IPS-20b (cell line): Measurements from ENCODE around the gene NDST1.
A peak's percentile ranks its signal among the peaks of the same experiment; 100 is the strongest.

ENCODE experiments used
- H3K27ac ChIP-seq: one replicate; pipeline ENCODE4 v1.5.1; 2013; ENCODE audit warnings: low read length
- H3K27me3 ChIP-seq: 2 replicates; pipeline ENCODE4 v1.6.1; 2013; ENCODE audit warnings: mild to moderate bottlenecking, low read length, inconsistent platforms; ENCODE audit not compliant: insufficient read depth
- H3K36me3 ChIP-seq: 2 replicates; pipeline ENCODE4 v1.6.1; 2013; ENCODE audit warnings: low read depth, mild to moderate bottlenecking, inconsistent platforms, low read length, moderate library complexity; ENCODE audit not compliant: insufficient read depth
- H3K4me1 ChIP-seq: 2 replicates; pipeline ENCODE4 v1.6.1; 2013; ENCODE audit warnings: mild to moderate bottlenecking, control low read depth, inconsistent platforms, low read length, moderate library complexity; ENCODE audit not compliant: insufficient read depth
- H3K4me3 ChIP-seq: 2 replicates; pipeline ENCODE4 v1.5.1; 2013; ENCODE audit warnings: mild to moderate bottlenecking, low read length, inconsistent platforms
- H3K9ac ChIP-seq: 2 replicates; pipeline ENCODE4 v1.6.1; 2013; ENCODE audit warnings: low read depth, mild to moderate bottlenecking, inconsistent platforms, low read length, moderate library complexity
- H3K9me3 ChIP-seq: 2 replicates; pipeline ENCODE4 v1.6.1; 2013; ENCODE audit warnings: mild to moderate bottlenecking, low read depth, low read length, inconsistent platforms; ENCODE audit not compliant: insufficient read depth

Gene NDST1

DNA sequence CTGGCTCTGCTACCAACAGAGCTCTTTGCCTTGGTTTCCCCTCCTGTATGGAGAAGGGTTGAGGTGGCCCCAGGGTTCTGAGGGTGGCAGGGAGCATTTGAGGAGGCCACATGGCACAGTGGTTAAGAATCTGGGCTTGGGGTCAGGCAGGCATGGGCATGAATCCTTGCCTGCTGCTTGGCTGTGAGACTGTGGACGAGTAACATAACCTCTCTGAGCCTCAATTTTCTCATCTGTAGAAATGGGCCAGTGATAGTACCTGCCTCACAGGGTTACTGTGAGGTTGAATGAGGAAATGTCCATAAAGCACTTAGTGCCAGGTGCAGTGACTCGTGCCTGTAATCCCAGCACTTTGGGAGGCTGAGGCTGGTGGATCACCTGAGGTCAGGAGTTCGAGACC is 5.1 kb upstream of the NDST1 start:
- Histone ChIP-seq H3K9ac (no peak overlapping the region), H3K4me1 (peaks cover 25% of the 10 kb centered on the region), H3K4me3 (no peak overlapping the region), H3K9me3 (no peaks in the 10 kb centered on the region), H3K27ac (no peak overlapping the region), H3K27me3 (no peaks in the 10 kb centered on the region), H3K36me3 (no peaks in the 10 kb centered on the region)

DNA sequence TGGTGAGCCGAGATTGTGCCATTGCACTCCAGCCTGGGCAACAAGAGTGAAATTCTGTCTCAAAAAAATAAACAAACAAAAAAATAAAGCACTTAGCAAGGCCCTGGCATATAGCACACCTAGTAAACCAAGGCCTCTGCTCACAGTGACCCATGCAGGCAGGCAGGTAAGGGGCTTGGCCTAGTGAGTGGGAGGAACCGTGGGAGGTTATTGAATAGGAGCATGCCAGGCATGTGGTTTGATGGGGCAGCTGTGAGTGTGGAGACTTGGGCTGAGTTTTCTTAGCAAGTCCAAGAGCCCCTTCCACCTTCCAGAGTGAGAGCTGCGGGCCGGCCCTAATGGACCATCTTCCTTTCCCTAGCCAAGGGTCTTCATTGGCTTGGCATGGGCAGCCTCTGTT is 4.5 kb upstream of the NDST1 start:
- Histone ChIP-seq H3K4me1 (peaks cover 20% of the 10 kb centered on the region), H3K27me3 (no peaks in the 10 kb centered on the region), H3K27ac (no peak overlapping the region), H3K9ac (no peak overlapping the region), H3K4me3 (no peak overlapping the region), H3K9me3 (no peaks in the 10 kb centered on the region), H3K36me3 (no peaks in the 10 kb centered on the region)

DNA sequence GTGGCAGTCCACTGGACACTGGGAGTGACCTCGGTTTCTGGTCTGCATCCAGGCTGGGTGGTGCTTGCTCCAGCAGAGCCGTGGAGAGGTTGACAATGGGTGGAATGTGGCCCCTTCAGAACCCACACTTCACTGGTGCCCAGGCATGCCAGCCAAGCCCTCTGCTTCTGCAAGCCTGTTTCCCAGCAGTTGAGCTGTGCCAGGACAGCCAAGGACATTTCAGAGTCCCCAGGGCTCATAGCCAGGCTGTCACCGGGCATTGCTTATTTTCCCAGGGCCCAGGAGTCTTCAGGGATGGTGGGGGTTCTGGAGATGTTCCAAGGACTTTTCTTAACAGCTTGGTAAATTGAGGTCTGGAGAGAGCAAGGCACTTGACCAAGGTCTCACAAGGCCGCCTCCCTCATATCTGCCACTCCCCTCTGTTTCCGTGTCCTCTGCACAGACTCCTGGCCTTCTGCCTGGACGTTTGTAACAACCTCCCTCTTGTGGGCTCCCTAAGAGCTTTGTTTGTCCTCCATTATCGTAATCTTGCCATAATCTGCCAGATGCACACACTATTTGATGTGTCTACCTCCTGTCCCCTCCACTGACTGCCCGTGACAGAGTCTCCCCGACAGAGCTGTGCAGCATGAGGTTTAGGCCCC is 3.8 kb upstream of the NDST1 start:
- Histone ChIP-seq H3K4me3 (no peak overlapping the region), H3K9me3 (no peaks in the 10 kb centered on the region), H3K36me3 (no peaks in the 10 kb centered on the region), H3K27ac (no peak overlapping the region), H3K4me1 (peaks cover 12% of the 10 kb centered on the region; the same call in 1 of the 2 replicates), H3K9ac (no peak overlapping the region), H3K27me3 (no peaks in the 10 kb centered on the region)

DNA sequence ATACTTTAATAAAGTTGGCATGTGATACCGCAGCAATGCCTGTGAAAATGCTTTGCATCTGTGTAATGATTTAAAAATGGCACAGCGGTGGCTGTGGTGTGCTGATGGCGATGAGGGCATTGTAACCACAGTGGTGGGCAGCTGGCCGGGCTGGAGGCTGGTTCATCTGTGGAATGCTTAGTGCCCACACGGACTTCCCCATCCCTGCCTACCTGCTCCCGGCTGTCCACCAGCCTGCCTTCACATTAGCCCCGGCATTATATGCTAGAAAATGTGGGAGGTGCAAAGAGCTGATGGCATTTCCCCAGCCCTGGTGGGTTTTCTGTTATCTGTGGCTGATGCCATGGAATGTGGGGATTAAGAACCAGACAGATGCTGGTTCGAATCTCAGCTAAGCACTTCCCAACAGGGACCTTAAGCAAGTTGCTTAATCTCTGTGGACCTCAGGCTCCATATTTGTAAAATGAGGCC is 2.9 kb upstream of the NDST1 start:
- H3K9me3 ChIP-seq: no peaks in the 10 kb centered on the region
- no peak overlapping the region for H3K9ac ChIP-seq
- no peak overlapping the region for H3K4me3 ChIP-seq
- no peaks in the 10 kb centered on the region for H3K27me3 ChIP-seq
- H3K4me1 ChIP-seq: peaks cover 5% of the 10 kb centered on the region
- no peaks in the 10 kb centered on the region for H3K36me3 ChIP-seq
- no peak overlapping the region for H3K27ac ChIP-seq

DNA sequence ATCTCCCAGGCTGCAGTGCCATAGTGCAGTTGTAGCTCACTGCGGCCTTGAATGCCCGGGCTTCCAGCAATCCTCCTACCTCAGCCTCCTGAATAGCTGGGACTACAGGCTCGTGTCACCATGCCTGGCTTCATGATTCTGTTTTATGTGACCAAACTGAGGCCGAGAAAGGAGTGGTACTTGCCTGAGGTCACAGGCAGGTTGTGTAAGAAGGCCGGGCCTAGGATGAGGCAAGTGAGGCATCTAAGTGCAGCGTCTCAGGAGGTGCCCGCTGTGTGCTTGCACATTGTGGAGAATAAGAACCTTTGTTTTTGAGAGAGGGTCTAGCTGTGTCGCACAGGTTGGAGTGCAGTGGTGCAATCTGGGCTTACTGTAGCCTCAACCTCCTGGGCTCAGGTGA is 2.1 kb upstream of the NDST1 start:
- H3K27ac ChIP-seq: no peak overlapping the region
- H3K4me1 ChIP-seq: peaks cover 12% of the 10 kb centered on the region
- H3K27me3 ChIP-seq: no peaks in the 10 kb centered on the region
- H3K36me3 ChIP-seq: no peaks in the 10 kb centered on the region
- no peaks in the 10 kb centered on the region for H3K9me3 ChIP-seq
- H3K4me3 ChIP-seq: no peak overlapping the region
- no peak overlapping the region for H3K9ac ChIP-seq

DNA sequence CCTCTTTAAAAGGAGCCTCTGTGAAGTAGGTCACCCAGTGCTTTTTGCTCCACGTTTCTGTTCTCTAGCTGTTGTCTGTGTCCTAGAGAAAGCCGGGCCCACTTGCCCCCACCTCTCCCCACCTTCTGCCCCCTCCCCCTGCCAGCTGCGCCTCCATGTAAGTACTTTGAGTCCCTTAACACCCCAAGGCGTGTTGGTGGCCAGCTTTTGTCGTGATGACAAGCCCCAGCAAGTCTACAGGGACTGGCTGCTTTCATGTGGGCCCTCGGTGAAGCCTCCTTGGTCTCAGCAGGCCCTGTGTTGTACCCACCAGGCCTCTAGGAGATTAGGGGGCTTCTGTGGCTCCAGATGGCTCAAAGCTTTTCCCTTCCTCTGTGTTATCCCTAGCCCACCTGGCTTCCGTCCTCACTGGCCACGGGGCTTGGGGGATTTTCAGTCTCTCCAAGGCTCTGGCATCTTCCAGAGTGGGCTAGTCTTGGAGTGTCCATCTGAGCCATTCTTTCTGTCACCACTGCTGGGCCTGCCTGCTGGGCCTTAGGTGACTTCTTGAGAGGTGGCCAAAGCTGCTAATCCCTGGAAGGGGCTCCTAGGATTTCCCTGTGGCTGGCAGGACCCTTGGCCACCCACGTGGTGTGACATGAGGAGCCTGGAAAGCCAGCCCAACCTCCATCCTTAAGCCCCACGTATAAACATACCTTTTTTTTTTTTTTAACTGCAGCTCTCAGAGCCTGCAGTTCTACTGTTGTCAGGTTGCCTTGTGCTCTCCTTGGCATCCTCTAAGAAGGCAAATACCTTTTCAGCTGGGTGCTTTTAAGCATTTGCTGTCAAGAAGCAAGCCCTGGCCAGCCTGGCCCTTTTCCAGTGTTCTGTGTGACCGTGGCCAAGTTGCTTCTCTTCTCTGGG is 1.1 kb upstream of the NDST1 start:
- Histone ChIP-seq H3K9me3 (no peaks in the 10 kb centered on the region), H3K36me3 (no peaks in the 10 kb centered on the region), H3K27me3 (no peaks in the 10 kb centered on the region), H3K4me1 (peaks cover 22% of the 10 kb centered on the region), H3K9ac (peak overlapping the region; percentile 34; the same call in 1 of the 2 replicates), H3K27ac (no peak overlapping the region), H3K4me3 (no peak overlapping the region)

DNA sequence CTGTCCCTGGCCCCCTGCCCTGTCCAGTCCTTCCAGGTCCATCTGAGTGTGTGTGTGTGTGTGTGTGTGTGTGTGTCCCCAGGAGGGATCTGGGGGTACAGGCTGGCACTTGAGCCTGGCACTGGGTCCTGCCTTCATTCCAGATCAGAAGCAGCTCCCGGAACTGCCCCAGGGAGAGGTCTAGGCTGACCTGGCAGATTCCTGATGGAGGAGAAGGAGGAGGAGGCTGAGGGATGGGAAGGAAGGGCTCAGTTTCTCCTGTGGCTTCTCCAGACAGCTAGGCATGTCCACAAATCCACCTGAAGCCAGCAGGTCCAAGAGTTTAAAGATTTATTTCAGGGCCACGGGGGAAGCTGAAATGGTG is 328 bp downstream of the NDST1 start:
- no peak overlapping the region for H3K9ac ChIP-seq
- no peaks in the 10 kb centered on the region for H3K9me3 ChIP-seq
- no peaks in the 10 kb centered on the region for H3K27me3 ChIP-seq
- peaks cover 30% of the 10 kb centered on the region for H3K4me1 ChIP-seq
- H3K36me3 ChIP-seq: no peaks in the 10 kb centered on the region
- H3K27ac ChIP-seq: no peak overlapping the region
- H3K4me3 ChIP-seq: no peak overlapping the region

DNA sequence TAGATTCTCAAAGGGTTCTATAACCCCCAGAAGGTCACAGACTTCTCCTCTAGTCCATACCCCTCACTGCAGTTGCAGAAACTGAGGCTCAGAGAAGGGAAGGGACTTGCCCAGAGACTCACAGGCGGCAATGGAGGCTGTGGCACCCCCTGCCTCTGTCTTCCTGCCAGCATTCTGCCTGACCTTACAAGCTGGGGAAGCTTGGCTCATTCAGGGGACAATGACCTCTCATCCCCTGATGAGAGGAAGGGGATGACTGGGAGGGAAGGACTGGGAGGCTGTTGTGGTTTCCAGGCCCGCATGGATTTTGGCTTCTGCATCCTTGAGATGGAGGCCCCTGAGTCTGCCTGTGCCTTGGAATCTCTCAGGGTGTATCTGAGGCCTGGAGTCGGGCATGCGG is 897 bp downstream of the NDST1 start:
- Histone ChIP-seq H3K36me3 (no peaks in the 10 kb centered on the region), H3K4me1 (peaks cover 30% of the 10 kb centered on the region), H3K9me3 (no peaks in the 10 kb centered on the region), H3K27ac (no peak overlapping the region), H3K27me3 (no peaks in the 10 kb centered on the region), H3K9ac (no peak overlapping the region), H3K4me3 (no peak overlapping the region)

DNA sequence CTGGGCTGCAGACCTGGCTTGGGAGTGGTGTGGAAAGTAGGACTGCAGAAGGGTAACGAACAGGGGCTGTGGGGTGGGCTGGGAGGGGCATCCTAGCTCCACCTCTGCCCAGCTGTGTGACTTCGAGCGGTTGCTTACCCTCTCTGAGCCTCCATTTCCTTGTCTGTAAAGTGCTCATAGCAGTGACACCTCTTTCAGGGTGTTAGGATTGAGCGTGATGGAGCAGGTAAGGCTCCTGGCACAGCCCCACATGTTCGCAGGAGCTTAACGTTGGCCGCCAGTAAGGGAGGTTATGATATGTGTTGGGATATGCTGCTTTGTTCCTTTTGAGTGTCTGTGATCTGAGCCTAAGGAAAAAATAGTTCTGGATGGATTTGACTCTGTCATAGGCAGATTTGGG is 2.1 kb downstream of the NDST1 start:
- Histone ChIP-seq H3K4me1 (peaks cover 34% of the 10 kb centered on the region), H3K27ac (peak overlapping the region; percentile 5), H3K4me3 (no peak overlapping the region), H3K36me3 (no peaks in the 10 kb centered on the region), H3K9ac (no peak overlapping the region), H3K27me3 (no peaks in the 10 kb centered on the region), H3K9me3 (no peaks in the 10 kb centered on the region)

DNA sequence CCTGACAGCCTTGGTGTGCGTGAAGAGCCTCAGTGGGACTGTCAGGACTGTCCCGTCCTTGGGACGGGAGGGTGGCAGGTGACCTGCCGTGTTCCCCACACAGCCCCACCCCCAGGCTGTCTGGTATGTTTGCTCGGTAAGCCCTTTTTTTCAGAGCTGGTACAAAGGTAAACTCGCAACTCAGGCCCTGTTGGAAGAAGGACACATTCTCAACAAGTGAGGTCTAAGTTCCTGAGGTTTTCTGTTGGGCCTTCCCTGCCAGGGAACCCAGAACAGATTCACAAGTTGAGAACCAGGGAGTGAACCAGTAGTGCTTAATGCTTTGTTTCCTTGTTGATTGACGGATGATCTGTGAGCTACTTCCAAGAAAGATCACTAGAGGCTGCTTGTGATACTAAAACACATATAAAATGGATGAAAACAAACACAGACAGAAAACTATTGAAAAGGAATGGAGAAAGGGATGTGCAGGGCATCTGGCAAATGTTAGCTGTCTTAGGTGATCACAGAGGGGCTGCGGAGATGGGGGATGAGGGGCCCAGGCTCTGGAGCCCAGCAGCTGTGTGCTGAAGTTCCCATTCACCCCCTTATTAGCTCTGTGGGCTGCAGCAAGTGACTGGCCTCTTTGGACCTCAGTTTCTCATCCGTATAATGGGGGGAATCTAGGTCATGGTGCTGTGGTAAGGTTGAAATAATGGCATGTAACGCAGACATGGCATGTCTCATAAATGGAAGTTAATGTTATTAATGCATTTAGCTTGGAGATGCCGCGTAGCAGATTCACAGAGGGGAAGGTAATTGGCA is 2.7 kb downstream of the NDST1 start:
- Histone ChIP-seq H3K4me1 (peaks cover 35% of the 10 kb centered on the region), H3K9ac (peak overlapping the region; percentile 43; the same call in 1 of the 2 replicates), H3K27ac (peak overlapping the region; percentile 25), H3K27me3 (no peaks in the 10 kb centered on the region), H3K4me3 (peak overlapping the region; percentile 10; the same call in 1 of the 2 replicates), H3K9me3 (no peaks in the 10 kb centered on the region), H3K36me3 (no peaks in the 10 kb centered on the region)

DNA sequence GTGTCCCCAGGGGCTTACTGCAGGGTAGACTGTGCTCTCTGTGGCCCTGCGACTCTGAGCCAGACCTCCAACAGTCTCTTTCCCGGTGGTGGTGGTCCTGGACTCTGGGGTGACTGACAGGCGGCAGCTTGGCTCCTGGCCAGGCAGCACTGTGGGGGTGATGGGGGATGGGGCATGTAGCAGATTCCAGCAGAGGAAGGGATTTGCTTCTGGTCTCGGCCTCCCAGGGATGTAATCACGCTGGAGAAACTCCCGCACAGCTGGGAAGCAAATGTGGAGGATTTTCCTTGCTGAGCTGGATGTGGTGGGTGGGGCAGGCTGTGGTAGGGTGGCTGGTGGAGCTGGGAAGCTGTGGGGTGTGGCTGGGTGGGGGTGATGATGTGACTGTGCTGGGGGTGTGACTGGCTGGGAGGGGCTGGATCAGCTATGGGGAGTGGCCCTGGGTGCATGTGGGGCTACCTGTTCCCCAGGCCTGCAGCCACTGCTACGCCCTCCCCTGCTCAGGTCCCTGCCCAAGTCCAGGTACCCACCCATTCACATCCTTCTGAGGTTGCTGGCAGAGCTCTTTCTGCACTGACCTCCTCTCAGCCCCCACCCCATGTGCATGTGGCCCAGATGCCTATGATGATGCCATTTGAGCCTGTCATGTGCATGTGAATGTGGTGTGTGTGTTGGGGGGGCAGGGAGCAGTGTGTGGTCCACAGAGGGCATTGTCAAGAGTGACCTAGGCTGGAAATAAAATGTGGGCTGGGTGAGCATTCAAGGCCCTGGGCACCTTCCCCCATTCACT is 3.8 kb downstream of the NDST1 start:
- Histone ChIP-seq H3K4me3 (peak overlapping the region; percentile 10; the same call in 1 of the 2 replicates), H3K4me1 (peaks cover 35% of the 10 kb centered on the region), H3K27ac (peak overlapping the region; percentile 25)

More for the DNA sequence above, 3.8 kb downstream of the NDST1 start:
- Histone ChIP-seq H3K36me3 (no peaks in the 10 kb centered on the region), H3K9me3 (no peaks in the 10 kb centered on the region), H3K9ac (peak overlapping the region; percentile 48; the same call in 1 of the 2 replicates), H3K27me3 (no peaks in the 10 kb centered on the region)
